ENCODE results near the gene MROH2A. TPM values are rescaled to one million over a fixed set of nuclear protein-coding genes. Genes with fewer than 3 reads are reported as not detected.

Gene MROH2A
- not detected in 2 replicates for total RNA-seq

GRCh38 chr2:233778030-233778429 lies at the start of gene MROH2A:
TSS of gene MROH2A (plus strand) at chr2:233778330. CDS start at chr2:233779359, 1,029 bp downstream.

GRCh38 chr2:233728723-233729301 lies 49.3 kb upstream of the MROH2A start, which contains the start of gene UGT1A3:
TSS of gene UGT1A3 (plus strand) at chr2:233729042. CDS start at chr2:233729127, 85 bp downstream.

GRCh38 chr2:233760043-233760442 lies 18.1 kb upstream of the MROH2A start, which contains the start of gene UGT1A1:
TSS of gene UGT1A1 (plus strand) at chr2:233760270. CDS start at chr2:233760288, 18 bp downstream.

GRCh38 chr2:233854241-233854981 lies 76.3 kb downstream of the MROH2A start, which contains the start of gene HJURP:
TSS of gene HJURP (minus strand) at chr2:233854535. CDS start at chr2:233854500, 35 bp downstream.

GRCh38 chr2:233867993-233868532 lies 89.9 kb downstream of the MROH2A start, which contains the start of gene MSL3B:
TSS of gene MSL3B (minus strand) at chr2:233868386.

Other genes with a start within 250 kb of the MROH2A start
- 15.5 and 21.0 TPM in 2 replicates for gene USP40, start 211.5 kb upstream of the MROH2A start, total RNA-seq
- not detected in 2 replicates for gene UGT1A8, start 160.7 kb upstream of the MROH2A start, total RNA-seq
- gene UGT1A10, start 141.9 kb upstream of the MROH2A start, total RNA-seq: not detected in 2 replicates
- gene UGT1A9, start 106.4 kb upstream of the MROH2A start, total RNA-seq: not detected in 2 replicates
- gene UGT1A7, start 96.4 kb upstream of the MROH2A start, total RNA-seq: not detected in 2 replicates
- gene UGT1A6, start 85.4 kb upstream of the MROH2A start, total RNA-seq: not detected in 2 replicates
- gene UGT1A5, start 65.4 kb upstream of the MROH2A start, total RNA-seq: not detected in 2 replicates
- gene UGT1A4, start 59.6 kb upstream of the MROH2A start, total RNA-seq: not detected in 2 replicates
- gene UGT1A3, start 49.3 kb upstream of the MROH2A start, total RNA-seq: not detected in 2 replicates
- not detected in 2 replicates for gene UGT1A1, start 18.1 kb upstream of the MROH2A start, total RNA-seq
- gene HJURP, start 76.2 kb downstream of the MROH2A start, total RNA-seq: 39.4 and 40.5 TPM in 2 replicates
- not detected in 2 replicates for gene TRPM8, start 139.0 kb downstream of the MROH2A start, total RNA-seq

Measured in bronchus fibroblast of lung (primary cell).